CD4-positive, alpha-beta T cell treated with Interleukin-2 at 100 ng/mL for 4 hours (primary cell): ENCODE results near the gene NAP1L4.

Experiments
- DNase-seq: peaks from one replicate; pipeline ENCODE4 v3.0.0-alpha.2; 2020; ENCODE audit warnings: low spot score

NAP1L4 gene, protein sequence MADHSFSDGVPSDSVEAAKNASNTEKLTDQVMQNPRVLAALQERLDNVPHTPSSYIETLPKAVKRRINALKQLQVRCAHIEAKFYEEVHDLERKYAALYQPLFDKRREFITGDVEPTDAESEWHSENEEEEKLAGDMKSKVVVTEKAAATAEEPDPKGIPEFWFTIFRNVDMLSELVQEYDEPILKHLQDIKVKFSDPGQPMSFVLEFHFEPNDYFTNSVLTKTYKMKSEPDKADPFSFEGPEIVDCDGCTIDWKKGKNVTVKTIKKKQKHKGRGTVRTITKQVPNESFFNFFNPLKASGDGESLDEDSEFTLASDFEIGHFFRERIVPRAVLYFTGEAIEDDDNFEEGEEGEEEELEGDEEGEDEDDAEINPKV

GRCh38 chr11:2992234-2992996, at the start of gene NAP1L4:
TSS of gene NAP1L4 (minus strand) at chr11:2992329. CDS start at chr11:2979220, 13,109 bp downstream.
- peak; percentile 96 for DNase-seq

- DNase-seq, result no peak
Observed at GRCh38 chr11:3040881-3041280, 48.8 kb upstream of the NAP1L4 start.

GRCh38 chr11:3037945-3038271, 45.8 kb upstream of the NAP1L4 start:
- DNase-seq, result no peak

GRCh38 chr11:3037040-3037944, 45.2 kb upstream of the NAP1L4 start:
- DNase-seq, result peak; percentile 54

DNA sequence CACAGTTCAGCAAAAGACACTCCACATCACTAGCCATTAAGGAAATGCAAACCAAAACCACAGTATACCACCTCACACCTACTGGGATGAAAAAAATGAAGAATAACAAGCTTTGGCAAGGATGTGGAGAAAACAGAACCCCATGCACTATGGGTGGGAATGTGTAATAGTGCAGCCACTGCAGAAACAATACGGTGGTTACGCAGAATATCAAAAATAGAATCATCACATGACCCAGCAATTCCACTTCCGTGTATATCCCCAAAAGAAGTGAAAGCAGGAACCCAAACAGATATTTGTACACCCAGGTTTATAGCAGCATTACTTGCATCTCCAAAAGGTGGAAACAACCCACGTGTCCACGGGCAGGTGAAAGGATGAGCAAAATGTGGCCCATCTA, 44.3 kb upstream of the NAP1L4 start:
- no peak for DNase-seq

- no peak for DNase-seq
Observed at GRCh38 chr11:3035333-3035732, 43.2 kb upstream of the NAP1L4 start.

DNA sequence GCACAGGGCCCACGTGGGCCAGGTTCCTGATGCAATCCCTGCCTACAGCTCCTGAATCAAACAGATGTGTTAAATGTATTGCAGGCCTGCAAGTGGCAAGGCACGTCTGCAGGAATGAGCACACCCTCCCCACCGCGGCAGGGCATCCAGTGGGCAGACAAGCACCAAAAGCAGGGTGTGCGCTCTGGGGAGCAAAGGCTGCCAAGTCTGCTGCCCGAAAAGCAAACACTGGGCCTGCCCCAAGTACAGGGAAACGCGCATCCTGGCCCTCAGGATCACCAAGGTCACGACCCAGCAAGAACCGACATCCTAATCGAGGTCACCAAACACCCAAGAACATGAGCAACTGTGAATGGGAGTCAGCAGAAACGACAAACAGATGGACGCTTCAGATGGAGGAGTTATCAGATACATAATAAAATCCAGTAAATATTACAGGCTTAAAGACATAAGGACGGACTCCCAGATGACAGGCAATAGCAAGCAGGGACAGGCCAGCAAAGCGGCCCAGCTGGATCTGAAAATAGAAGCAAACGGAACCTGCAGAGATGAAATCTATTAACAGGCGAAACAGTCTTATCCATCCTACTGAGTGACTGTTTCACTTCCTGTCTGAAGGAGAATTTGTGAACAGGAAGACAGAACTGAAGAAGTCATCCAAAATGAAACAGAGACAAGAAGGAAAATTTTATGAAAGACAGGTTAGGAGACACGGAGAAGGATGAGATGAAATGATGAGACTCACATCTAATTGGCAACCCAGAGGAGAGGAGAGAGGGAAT, 38.4 kb upstream of the NAP1L4 start:
- no peak for DNase-seq

- DNase-seq, result no peak
Observed at GRCh38 chr11:3028813-3029212, 36.7 kb upstream of the NAP1L4 start.

- DNase-seq, result no peak
Observed at GRCh38 chr11:3026803-3027202, 34.7 kb upstream of the NAP1L4 start.

DNA sequence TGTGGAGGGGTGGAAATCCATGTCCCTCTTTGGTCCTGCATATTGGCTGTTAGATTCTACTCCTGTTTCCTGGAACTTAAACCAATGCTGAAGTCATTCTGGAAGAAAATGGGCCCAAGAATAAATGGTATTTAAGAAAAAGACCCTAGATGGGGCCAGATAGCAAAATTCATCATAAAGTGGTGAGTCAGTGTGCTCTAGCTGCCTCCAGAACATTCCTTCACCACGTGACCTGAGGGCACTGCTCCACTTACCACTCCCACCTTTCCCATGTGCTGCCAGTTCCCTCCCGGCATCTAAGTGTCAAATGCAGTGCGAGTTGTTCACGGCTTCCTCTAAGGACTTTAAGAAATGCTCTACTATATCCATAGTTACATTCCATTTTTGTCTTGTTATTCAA, 30.9 kb upstream of the NAP1L4 start:
- DNase-seq, result no peak

DNA sequence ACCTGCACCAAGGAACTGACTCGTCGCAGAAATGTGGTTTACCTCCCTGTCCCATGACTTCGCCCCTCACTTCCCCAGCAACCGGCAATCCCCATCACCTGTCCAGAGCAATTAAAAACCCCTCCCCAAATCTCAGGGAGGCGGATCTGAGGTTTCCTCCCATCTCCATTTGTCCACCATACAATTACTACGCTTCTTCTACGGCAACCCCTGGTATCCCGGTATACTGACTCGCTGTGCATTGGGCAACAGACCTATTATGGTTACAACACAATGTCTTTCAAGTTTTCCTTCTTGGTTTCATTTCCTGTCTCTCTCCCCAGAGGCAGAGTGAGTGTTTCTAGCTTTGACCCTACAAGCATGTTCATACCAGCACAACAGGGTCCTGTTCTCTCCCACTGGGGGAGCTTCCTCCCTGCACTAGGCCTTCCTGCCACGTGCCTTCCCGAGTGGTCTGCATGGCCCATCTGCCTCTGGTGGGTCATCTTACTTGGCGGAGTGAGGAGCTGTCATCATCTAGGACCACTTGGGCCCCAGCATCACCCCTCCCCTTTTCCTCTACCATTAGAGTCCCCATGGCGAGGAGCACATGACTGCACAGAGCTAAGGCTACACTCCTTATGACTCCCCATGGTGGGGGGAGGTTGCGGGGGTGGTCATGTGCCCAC, 30.3 kb upstream of the NAP1L4 start:
- no peak for DNase-seq

- peak; percentile 47 for DNase-seq
Observed at GRCh38 chr11:3021125-3021524, 29.0 kb upstream of the NAP1L4 start.

DNA sequence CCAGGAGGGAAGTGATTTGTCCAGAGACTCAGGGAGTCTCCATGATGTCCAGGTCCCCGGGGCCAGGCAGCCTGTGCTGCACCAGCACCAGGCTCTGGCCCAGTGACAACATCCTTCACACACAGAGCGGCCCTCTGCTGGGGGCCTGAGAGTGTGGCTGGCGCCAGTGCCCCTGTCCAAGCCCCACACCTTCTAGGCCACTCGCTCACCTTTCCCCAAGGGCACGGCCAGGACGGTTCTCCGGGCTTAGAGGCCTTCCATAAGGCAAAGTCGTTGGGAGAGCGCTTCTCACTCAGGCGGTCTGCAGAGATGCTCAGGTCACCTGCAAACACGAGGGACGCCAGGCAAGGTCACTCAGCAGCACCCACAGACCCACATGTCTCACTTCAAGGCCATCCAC, 27.9 kb upstream of the NAP1L4 start:
- no peak for DNase-seq

DNA sequence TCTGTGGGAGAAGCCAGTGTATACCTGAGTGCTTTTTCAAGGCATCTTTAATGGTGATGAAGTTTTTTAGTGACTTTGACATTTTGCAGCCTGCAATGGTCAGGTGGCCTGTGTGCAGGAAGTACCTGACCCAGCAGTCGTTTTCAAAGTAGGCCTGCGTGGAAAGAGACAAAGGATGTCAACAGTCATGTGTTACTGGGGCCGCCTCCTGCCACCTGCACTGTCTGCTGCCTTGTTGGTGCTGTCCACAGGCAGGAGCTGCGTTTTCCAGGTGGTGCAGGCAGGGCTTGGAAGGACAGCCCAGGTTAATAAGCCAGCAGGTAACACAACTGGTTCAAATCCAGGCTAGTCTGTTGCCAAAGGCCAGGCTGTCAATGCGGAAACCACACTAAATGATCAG, 26.5 kb upstream of the NAP1L4 start:
- no peak for DNase-seq

- no peak for DNase-seq
Observed at GRCh38 chr11:3016861-3017260, 24.7 kb upstream of the NAP1L4 start.

DNA sequence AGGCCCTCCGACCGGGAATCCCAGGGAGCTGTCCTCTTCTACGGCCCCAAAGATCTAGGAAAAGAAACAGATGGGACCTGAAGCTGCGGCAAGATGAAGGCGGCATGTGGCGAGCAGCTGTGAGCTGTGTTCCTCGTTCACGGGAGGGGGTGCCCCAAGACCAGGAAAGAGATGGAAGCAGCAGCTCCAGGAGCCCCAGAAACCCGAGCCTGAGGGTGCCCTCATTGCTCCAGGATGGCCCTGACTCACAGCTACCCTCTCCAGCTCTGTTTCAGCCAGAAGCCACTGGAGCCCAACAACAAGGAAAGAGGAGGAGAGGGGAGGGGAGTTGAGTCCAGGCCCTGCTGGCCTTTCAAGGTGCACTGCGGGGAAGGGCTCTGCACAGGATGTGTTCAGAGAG, 23.7 kb upstream of the NAP1L4 start:
- no peak for DNase-seq

GRCh38 chr11:3014943-3015342, 22.8 kb upstream of the NAP1L4 start:
- no peak for DNase-seq

GRCh38 chr11:3014057-3014938, 22.2 kb upstream of the NAP1L4 start:
- peak; percentile 77 for DNase-seq

DNA sequence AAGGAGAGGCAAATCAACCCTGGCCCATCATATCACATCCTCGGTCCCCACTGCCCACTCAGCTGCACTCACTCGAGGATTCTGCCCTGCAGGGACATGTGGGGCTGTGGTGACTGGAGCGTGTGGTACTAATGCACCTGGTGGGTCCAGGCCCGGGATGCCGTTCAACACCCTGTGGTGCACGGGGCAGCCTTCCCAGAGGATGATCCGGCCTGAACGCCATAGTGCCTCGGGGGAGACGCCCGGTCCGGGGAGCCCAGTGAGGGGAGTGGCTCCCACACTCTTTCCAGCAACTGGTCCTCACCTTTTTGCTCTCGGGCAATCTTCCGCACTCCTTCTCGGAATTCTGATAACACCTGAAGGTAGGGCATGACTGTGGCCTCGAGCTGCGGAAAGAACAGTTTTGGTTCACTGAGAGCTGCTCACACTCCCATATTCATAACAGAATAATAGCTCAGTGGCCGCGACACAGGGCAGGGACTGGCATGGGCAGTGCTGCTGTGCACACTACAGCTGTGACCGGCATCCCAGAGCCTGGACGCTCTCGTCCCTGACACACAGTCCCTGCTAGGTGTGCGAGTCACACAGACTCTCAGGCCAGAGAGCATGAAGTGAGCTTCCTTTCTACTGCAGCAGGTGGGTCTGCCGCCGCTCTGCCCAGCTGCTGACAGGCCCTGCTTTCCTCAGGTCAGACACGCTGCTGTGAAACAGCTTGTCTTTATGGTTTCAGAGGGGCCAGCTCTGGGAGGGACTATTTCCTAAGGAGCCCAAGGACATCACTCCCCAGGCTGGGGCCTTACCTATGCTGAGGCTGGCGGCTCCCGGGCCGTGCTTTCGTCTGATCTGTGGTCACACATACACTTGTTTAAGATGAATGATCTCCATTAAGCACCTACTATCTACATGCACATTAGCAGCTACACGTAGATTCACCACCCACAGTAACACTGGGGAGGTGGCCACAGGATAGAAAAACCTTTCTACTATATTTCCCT, 20.1 kb upstream of the NAP1L4 start:
- no peak for DNase-seq
